CD14-positive monocyte (primary cell): ENCODE results near the gene SGK2. TPM values are rescaled to one million over a fixed set of nuclear protein-coding genes. Genes with fewer than 3 reads are reported as not detected.

ENCODE experiments used
- DNase-seq, 3 donors: peaks; one replicate each; pipeline ENCODE4 v3.0.0-alpha.2; 2011 to 2022
- H2AFZ ChIP-seq: 2 replicates; pipeline ENCODE4 v1.6.0; 2012; ENCODE audit warnings: mild to moderate bottlenecking, low read depth, low read length, inconsistent platforms; ENCODE audit not compliant: insufficient read depth, poor library complexity, severe bottlenecking
- H3K27ac ChIP-seq, 2 donors: 1 replicate in 1 of 2; 2 replicates in 1 of 2; pipeline ENCODE4 v1.5.1; 2012 to 2013; ENCODE audit warnings: low read length in 2 of 2, control low read depth in 1 of 2, inconsistent platforms in 1 of 2, low read depth in 1 of 2, mild to moderate bottlenecking in 1 of 2
- H3K27me3 ChIP-seq, 2 donors: one replicate each; pipeline versions ENCODE4 v1.6.0 to v1.6.1; 2011 to 2013; ENCODE audit warnings: low read length in 2 of 2; ENCODE audit not compliant: control insufficient read depth in 2 of 2, insufficient read depth in 2 of 2
- H3K36me3 ChIP-seq, 2 donors: replicated peaks in 1 of 2; 1 replicate in 1 of 2; 2 replicates in 1 of 2; pipeline versions ENCODE4 v1.5.1 to v1.6.1; 2012 to 2013; ENCODE audit warnings: low read length in 2 of 2, control low read depth in 1 of 2, inconsistent platforms in 1 of 2, mild to moderate bottlenecking in 1 of 2; ENCODE audit not compliant: insufficient read depth in 2 of 2, control insufficient read depth in 1 of 2
- H3K4me1 ChIP-seq, 2 donors: 1 replicate in 1 of 2; 2 replicates in 1 of 2; pipeline versions ENCODE4 v1.5.1 to v1.6.1; 2012 to 2013; ENCODE audit warnings: low read length in 2 of 2, control low read depth in 1 of 2, inconsistent platforms in 1 of 2, mild to moderate bottlenecking in 1 of 2, moderate library complexity in 1 of 2; ENCODE audit not compliant: insufficient read depth in 2 of 2, control insufficient read depth in 1 of 2
- H3K4me2 ChIP-seq: replicated peaks from 2 replicates; pipeline ENCODE3; 2012; ENCODE audit warnings: low read length, moderate library complexity, mild to moderate bottlenecking; ENCODE audit not compliant: poor library complexity, severe bottlenecking; ENCODE audit errors: extremely low read depth
- H3K4me3 ChIP-seq, 3 experiments: fragments of 200-600 bp in 1 of 3; sonication (generic) in 1 of 3; replicated peaks in 1 of 3; 1 replicate in 2 of 3; 2 replicates in 1 of 3; pipeline ENCODE4 v1.5.1; 2011 to 2013; ENCODE audit warnings: low read length in 3 of 3, mild to moderate bottlenecking in 3 of 3, control low read depth in 2 of 3, low read depth in 2 of 3, inconsistent platforms in 1 of 3, moderate library complexity in 1 of 3
- H3K79me2 ChIP-seq: 2 replicates; pipeline ENCODE4 v1.6.0; 2012; ENCODE audit warnings: mild to moderate bottlenecking, control low read depth, inconsistent platforms, low read length, moderate library complexity; ENCODE audit not compliant: insufficient read depth
- H3K9ac ChIP-seq: 2 replicates; pipeline ENCODE4 v1.6.0; 2017; ENCODE audit warnings: low read length, mild to moderate bottlenecking; ENCODE audit not compliant: insufficient read depth, poor library complexity, severe bottlenecking
- H3K9me3 ChIP-seq, 2 donors: replicated peaks in 1 of 2; 1 replicate in 1 of 2; 2 replicates in 1 of 2; pipeline versions ENCODE4 v1.5.1 to v1.6.1; 2012 to 2013; ENCODE audit warnings: low read length in 2 of 2, control low read depth in 1 of 2; ENCODE audit not compliant: control insufficient read depth in 1 of 2, insufficient read depth in 1 of 2
- H4K20me1 ChIP-seq: 2 replicates; pipeline ENCODE4 v1.6.0; 2012; ENCODE audit warnings: mild to moderate bottlenecking, low read length, control low read depth, moderate library complexity; ENCODE audit not compliant: insufficient read depth
- H3K27ac Mint-ChIP-seq, 7 donors: one replicate each; pipeline ENCODE4 v1.8.0; 2020; ENCODE audit warnings: mild to moderate bottlenecking in 7 of 7, mixed read lengths in 7 of 7, moderate library complexity in 6 of 7, inconsistent platforms in 2 of 7
- H3K27me3 Mint-ChIP-seq, 3 donors: one replicate each; pipeline ENCODE4 v1.8.0; 2021 to 2022; ENCODE audit warnings: low read depth in 3 of 3, mild to moderate bottlenecking in 3 of 3, mixed read lengths in 3 of 3, moderate library complexity in 3 of 3, inconsistent platforms in 1 of 3
- H3K36me3 Mint-ChIP-seq, 2 donors: one replicate each; pipeline ENCODE4 v1.8.0; 2020; ENCODE audit warnings: mixed read lengths in 2 of 2, inconsistent platforms in 1 of 2, mild to moderate bottlenecking in 1 of 2
- H3K4me1 Mint-ChIP-seq: one replicate; pipeline ENCODE4 v1.8.0; 2020; ENCODE audit warnings: mild to moderate bottlenecking, mixed read lengths
- H3K4me3 Mint-ChIP-seq, 2 donors: one replicate each; pipeline ENCODE4 v1.8.0; 2020; ENCODE audit warnings: mild to moderate bottlenecking in 2 of 2, mixed read lengths in 2 of 2, moderate library complexity in 1 of 2
- H3K9me3 Mint-ChIP-seq, 7 donors: one replicate each; pipeline ENCODE4 v1.8.0; 2020 to 2022; ENCODE audit warnings: mixed read lengths in 7 of 7, mild to moderate bottlenecking in 6 of 7, moderate library complexity in 6 of 7, inconsistent platforms in 2 of 7
- WGBS: methylation state at CpG from one replicate; pipeline ENCODE4 v1.1.5; 2013; ENCODE audit warnings: missing lambda C conversion rate; ENCODE audit not compliant: insufficient coverage; 5-methylcytosine and 5-hydroxymethylcytosine counted together
- intact Hi-C, 2 donors: fragments of 100-400 bp; cut with micrococcal nuclease; formaldehyde crosslinking; loops; one replicate each; pipeline versions ENCODE4 v1.15.0 to v1.15.1; 2023
- polyA plus RNA-seq, 3 donors: library from polyadenylated mRNA; depleted of rRNA in 1 of 3; unstranded in 2 of 3; stranded (reverse) in 1 of 3; fragments of 300-500 nt in 2 of 3; fragments of >200 nt in 1 of 3; fragmentation: Illumina TruSeq in 2 of 3; gene quantifications; 1 replicate in 2 of 3; 2 replicates in 1 of 3; pipeline ENCODE4 v1.2.3, GENCODE V29; 2012 to 2021
- TF ChIP-seq, protein P1 (sequence below): fragments of 200-600 bp; IDR thresholded peaks from one replicate; pipeline ENCODE4 v1.8.0; 2022; ENCODE audit warnings: antibody characterized with exemption, mild to moderate bottlenecking

Gene SGK2
- polyA plus RNA-seq, 3 donors: 0.17 TPM; not detected in 2

DNA sequence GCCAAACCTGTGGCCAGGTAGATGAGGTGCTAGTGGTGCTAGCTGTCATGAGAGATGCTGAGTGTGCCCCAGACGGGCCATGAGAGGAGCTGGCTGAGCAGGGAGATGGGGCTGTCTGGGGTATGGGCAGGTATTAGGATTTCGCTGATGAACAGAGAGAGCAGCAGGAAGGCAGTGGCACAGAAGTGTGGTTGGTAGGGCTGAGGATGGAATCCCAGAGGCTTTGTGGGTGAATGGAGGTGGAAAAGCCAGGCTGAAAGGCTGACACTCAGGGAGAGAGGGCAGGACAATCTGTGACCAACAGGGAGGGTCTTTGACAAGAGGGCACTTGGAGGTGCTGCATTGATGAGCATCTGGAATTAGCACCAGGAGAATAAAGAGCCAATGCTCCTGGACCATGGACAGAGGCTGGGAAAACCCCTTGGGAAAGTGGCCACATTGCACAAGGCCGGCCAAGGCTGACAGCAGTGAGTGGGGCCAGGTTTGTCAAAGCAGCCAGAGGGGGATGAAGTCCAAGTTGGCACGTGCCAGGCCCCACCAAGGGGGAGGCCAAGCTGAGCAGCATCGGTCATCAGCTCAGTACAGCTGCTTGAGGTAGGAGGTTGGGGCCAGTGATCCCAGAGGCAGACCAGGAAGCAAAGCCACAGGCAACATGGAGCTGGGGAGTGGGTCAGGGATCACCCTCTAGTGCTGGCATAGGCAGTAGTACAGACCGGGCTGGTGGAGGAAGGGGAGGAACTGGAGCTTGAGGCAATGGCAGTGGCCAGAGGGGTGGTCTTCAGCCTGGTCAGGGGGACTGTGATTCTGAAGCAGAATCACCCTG is 19.7 kb upstream of the SGK2 start:
- H4K20me1 ChIP-seq: no peaks in the 10 kb centered on the region
- Mint-ChIP-seq H3K4me3 (no peak overlapping the region), H3K9me3 (no peaks in the 10 kb centered on the region), H3K27ac (peak overlapping the region in 3 of 7 donors; percentile 18 to 66 (median 56)), H3K27me3 (no peaks in the 10 kb centered on the region), H3K36me3 (peaks cover 8 to 9% of the 10 kb centered on the region in 2 donors), H3K4me1 (peaks cover 14% of the 10 kb centered on the region)
- no peaks in the 10 kb centered on the region for H3K27me3 ChIP-seq
- H3K36me3 ChIP-seq: peaks cover 0 to 26% of the 10 kb centered on the region in 2 donors
- no peaks in the 10 kb centered on the region for H3K79me2 ChIP-seq
- H3K9ac ChIP-seq: no peak overlapping the region
- no peak overlapping the region for H2AFZ ChIP-seq
- no peak overlapping the region for H3K4me3 ChIP-seq
- no peak overlapping the region for H3K27ac ChIP-seq
- TF ChIP-seq, protein P1, sequence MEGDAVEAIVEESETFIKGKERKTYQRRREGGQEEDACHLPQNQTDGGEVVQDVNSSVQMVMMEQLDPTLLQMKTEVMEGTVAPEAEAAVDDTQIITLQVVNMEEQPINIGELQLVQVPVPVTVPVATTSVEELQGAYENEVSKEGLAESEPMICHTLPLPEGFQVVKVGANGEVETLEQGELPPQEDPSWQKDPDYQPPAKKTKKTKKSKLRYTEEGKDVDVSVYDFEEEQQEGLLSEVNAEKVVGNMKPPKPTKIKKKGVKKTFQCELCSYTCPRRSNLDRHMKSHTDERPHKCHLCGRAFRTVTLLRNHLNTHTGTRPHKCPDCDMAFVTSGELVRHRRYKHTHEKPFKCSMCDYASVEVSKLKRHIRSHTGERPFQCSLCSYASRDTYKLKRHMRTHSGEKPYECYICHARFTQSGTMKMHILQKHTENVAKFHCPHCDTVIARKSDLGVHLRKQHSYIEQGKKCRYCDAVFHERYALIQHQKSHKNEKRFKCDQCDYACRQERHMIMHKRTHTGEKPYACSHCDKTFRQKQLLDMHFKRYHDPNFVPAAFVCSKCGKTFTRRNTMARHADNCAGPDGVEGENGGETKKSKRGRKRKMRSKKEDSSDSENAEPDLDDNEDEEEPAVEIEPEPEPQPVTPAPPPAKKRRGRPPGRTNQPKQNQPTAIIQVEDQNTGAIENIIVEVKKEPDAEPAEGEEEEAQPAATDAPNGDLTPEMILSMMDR: no peak
- H3K4me2 ChIP-seq: no peak overlapping the region
- no peak for DNase-seq
- H3K9me3 ChIP-seq: no peaks in the 10 kb centered on the region
- intact Hi-C loops: loop anchor here (10.0 kb wide), 2 partner anchors 156 to 546 kb away; no protein-coding TSS in a partner anchor
- peaks cover 10% of the 10 kb centered on the region in 2 donors for H3K4me1 ChIP-seq
- WGBS: 91% methylated on average over 6 of the region's 6 CpGs

DNA sequence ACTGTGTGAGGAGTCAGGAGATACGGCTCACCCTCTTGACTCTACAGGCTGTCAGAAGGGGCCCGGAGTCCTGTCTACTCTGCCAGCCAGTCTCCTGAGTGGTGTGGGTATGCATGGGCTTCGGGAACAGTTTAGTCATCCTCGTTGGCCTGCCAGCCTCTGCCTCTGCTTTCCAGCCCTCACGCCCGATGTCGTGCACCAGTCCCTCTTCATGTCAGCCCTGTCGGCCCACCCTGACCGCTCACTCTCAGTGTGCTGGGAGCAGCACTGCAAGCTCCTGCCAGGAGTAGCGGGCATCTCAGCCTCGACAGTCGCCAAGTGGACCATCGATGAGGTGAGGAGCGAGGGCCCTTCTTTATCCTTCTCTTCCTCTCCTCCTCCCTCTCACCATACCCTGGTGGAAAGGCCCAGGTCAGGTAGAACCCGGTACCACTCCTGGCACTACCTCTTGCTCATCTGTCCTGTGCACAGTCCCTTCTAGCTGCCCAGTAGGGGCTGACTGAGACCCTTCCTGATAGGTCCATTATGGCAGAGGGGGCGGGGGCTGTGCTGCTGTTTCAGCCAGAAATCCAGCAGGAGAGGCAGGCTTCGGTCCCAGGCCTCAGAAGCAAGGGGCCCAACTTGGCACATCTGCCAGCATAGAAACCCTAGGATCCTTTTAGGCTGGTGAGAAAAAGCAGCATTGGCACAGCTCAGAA is 18.7 kb upstream of the SGK2 start:
- intact Hi-C loops: loop anchor here (10.0 kb wide), 2 partner anchors 155 to 545 kb away; no protein-coding TSS in a partner anchor
- H3K9me3 ChIP-seq: no peaks in the 10 kb centered on the region
- no peaks in the 10 kb centered on the region for H4K20me1 ChIP-seq
- peaks cover 7 to 8% of the 10 kb centered on the region in 2 donors for H3K36me3 Mint-ChIP-seq
- H3K9ac ChIP-seq: no peak overlapping the region
- H3K79me2 ChIP-seq: no peaks in the 10 kb centered on the region
- 94% methylated on average over 17 of the region's 17 CpGs for WGBS
- H3K9me3 Mint-ChIP-seq: peaks cover 0 to 3% (median 0%) of the 10 kb centered on the region in 7 donors
- TF ChIP-seq, protein P1: no peak
- DNase-seq: no peak
- no peak overlapping the region for H2AFZ ChIP-seq
- no peak overlapping the region for H3K4me3 Mint-ChIP-seq
- H3K27me3 Mint-ChIP-seq: no peaks in the 10 kb centered on the region
- H3K4me2 ChIP-seq: no peak overlapping the region
- peaks cover 0 to 22% of the 10 kb centered on the region in 2 donors for H3K36me3 ChIP-seq
- no peak overlapping the region for H3K4me3 ChIP-seq
- H3K27ac ChIP-seq: no peak overlapping the region
- H3K27me3 ChIP-seq: no peaks in the 10 kb centered on the region
- peaks cover 14% of the 10 kb centered on the region for H3K4me1 Mint-ChIP-seq
- peaks cover 10% of the 10 kb centered on the region in 2 donors for H3K4me1 ChIP-seq
- no peak overlapping the region for H3K27ac Mint-ChIP-seq
